ENCODE data around the gene JOSD2.
"Not testable (repeated sequence)": the region's sequence is repeated elsewhere in the genome, so short reads cannot be mapped to it uniquely, and the experiment has no call there.

The JOSD2 gene

GRCh38 chr19:50532952-50533351 is 22.0 kb upstream of the JOSD2 start:
- H3K9me3 Mint-ChIP-seq = peaks cover 10 to 16% of the 10 kb centered on the region in 2 donors
- H3K27ac Mint-ChIP-seq = no peak overlapping the region
- DNase-seq = no peak
- peaks cover 5 to 11% of the 10 kb centered on the region in 2 donors for H3K36me3 Mint-ChIP-seq
- H3K27me3 Mint-ChIP-seq = peaks cover 45 to 47% of the 10 kb centered on the region in 2 donors
- no peak overlapping the region for H3K4me3 Mint-ChIP-seq
- H3K4me1 Mint-ChIP-seq = peaks cover 2 to 4% of the 10 kb centered on the region in 2 donors
- ATAC-seq (replicated peaks) = no peak

- ATAC-seq (replicated peaks) = no peak
- peaks cover 39% of the 10 kb centered on the region in 2 donors for H3K27me3 Mint-ChIP-seq
- H3K4me3 Mint-ChIP-seq = no peak overlapping the region
- H3K4me1 Mint-ChIP-seq = no peaks in the 10 kb centered on the region
- H3K27ac Mint-ChIP-seq = no peak overlapping the region
- DNase-seq = no peak
- H3K9me3 Mint-ChIP-seq = peaks cover 10 to 16% of the 10 kb centered on the region in 2 donors
- H3K36me3 Mint-ChIP-seq = peaks cover 5 to 11% of the 10 kb centered on the region in 2 donors
Measured at GRCh38 chr19:50531171-50531612, 20.2 kb upstream of the JOSD2 start.

GRCh38 chr19:50528052-50528451 is 17.1 kb upstream of the JOSD2 start:
- Mint-ChIP-seq H3K27me3 (peaks cover 34 to 39% of the 10 kb centered on the region in 2 donors), H3K9me3 (peaks cover 6 to 10% of the 10 kb centered on the region in 2 donors)
- ATAC-seq (replicated peaks); H3K4me3 Mint-ChIP-seq; DNase-seq; H3K36me3 Mint-ChIP-seq; H3K27ac Mint-ChIP-seq; H3K4me1 Mint-ChIP-seq: not testable (repeated sequence)

GRCh38 chr19:50522881-50523280 is 11.9 kb upstream of the JOSD2 start:
- H3K9me3 Mint-ChIP-seq = no peaks in the 10 kb centered on the region
- ATAC-seq (replicated peaks) = no peak
- peaks cover 3 to 7% of the 10 kb centered on the region in 2 donors for H3K27me3 Mint-ChIP-seq
- no peaks in the 10 kb centered on the region for H3K36me3 Mint-ChIP-seq
- H3K27ac Mint-ChIP-seq = no peak overlapping the region
- no peak for DNase-seq
- no peaks in the 10 kb centered on the region for H3K4me1 Mint-ChIP-seq
- no peak overlapping the region for H3K4me3 Mint-ChIP-seq

- Mint-ChIP-seq H3K27ac (no peak overlapping the region), H3K4me3 (no peak overlapping the region), H3K9me3 (no peaks in the 10 kb centered on the region), H3K4me1 (no peaks in the 10 kb centered on the region), H3K36me3 (no peaks in the 10 kb centered on the region), H3K27me3 (peaks cover 4% of the 10 kb centered on the region in 2 donors)
- DNase-seq (no peak), ATAC-seq (replicated peaks) (no peak)
Measured at GRCh38 chr19:50520822-50521465, 10.0 kb upstream of the JOSD2 start.

GRCh38 chr19:50519006-50519575 is 8.1 kb upstream of the JOSD2 start:
- Mint-ChIP-seq H3K36me3 (no peaks in the 10 kb centered on the region), H3K9me3 (no peaks in the 10 kb centered on the region), H3K4me3 (no peak overlapping the region), H3K4me1 (peaks cover 3 to 5% of the 10 kb centered on the region in 2 donors), H3K27ac (no peak overlapping the region), H3K27me3 (peaks cover 17 to 21% of the 10 kb centered on the region in 2 donors)
- DNase-seq = no peak
- no peak for ATAC-seq (replicated peaks)

GRCh38 chr19:50518091-50519005 is 7.4 kb upstream of the JOSD2 start:
- ATAC-seq (replicated peaks) = no peak
- no peaks in the 10 kb centered on the region for H3K9me3 Mint-ChIP-seq
- H3K4me1 Mint-ChIP-seq = peaks cover 5 to 6% of the 10 kb centered on the region in 2 donors
- H3K36me3 Mint-ChIP-seq = no peaks in the 10 kb centered on the region
- peaks cover 20 to 28% of the 10 kb centered on the region in 2 donors for H3K27me3 Mint-ChIP-seq
- no peak overlapping the region for H3K4me3 Mint-ChIP-seq
- no peak for DNase-seq
- no peak overlapping the region for H3K27ac Mint-ChIP-seq

GRCh38 chr19:50517704-50518075 is 6.7 kb upstream of the JOSD2 start:
- ATAC-seq (replicated peaks) = no peak
- H3K4me1 Mint-ChIP-seq = peaks cover 6% of the 10 kb centered on the region in 2 donors
- H3K9me3 Mint-ChIP-seq = no peaks in the 10 kb centered on the region
- no peak overlapping the region for H3K27ac Mint-ChIP-seq
- no peaks in the 10 kb centered on the region for H3K36me3 Mint-ChIP-seq
- H3K27me3 Mint-ChIP-seq = peaks cover 24 to 32% of the 10 kb centered on the region in 2 donors
- no peak overlapping the region for H3K4me3 Mint-ChIP-seq
- DNase-seq = no peak

- ATAC-seq (replicated peaks) (no peak), DNase-seq (no peak)
- H3K4me3 Mint-ChIP-seq = no peak overlapping the region
- H3K27me3 Mint-ChIP-seq = peaks cover 24 to 32% of the 10 kb centered on the region in 2 donors
- no peaks in the 10 kb centered on the region for H3K36me3 Mint-ChIP-seq
- H3K27ac Mint-ChIP-seq = no peak overlapping the region
- H3K9me3 Mint-ChIP-seq = no peaks in the 10 kb centered on the region
- peaks cover 6% of the 10 kb centered on the region in 2 donors for H3K4me1 Mint-ChIP-seq
Measured at GRCh38 chr19:50516964-50517703, 6.1 kb upstream of the JOSD2 start.

- no peak for DNase-seq
- H3K4me1 Mint-ChIP-seq = peaks cover 10 to 13% of the 10 kb centered on the region in 2 donors
- no peak overlapping the region for H3K27ac Mint-ChIP-seq
Measured at GRCh38 chr19:50516456-50516855, 5.5 kb upstream of the JOSD2 start.

GRCh38 chr19:50515168-50515561 is 4.2 kb upstream of the JOSD2 start:
- H3K9me3 Mint-ChIP-seq = no peaks in the 10 kb centered on the region
- no peak overlapping the region for H3K4me3 Mint-ChIP-seq
- peaks cover 18 to 24% of the 10 kb centered on the region in 2 donors for H3K4me1 Mint-ChIP-seq
- peaks cover 0 to 4% of the 10 kb centered on the region in 2 donors for H3K36me3 Mint-ChIP-seq
- no peak overlapping the region for H3K27ac Mint-ChIP-seq
- H3K27me3 Mint-ChIP-seq = peaks cover 24 to 32% of the 10 kb centered on the region in 2 donors
- DNase-seq (no peak), ATAC-seq (replicated peaks) (no peak)

More at GRCh38 chr19:50516456-50516855, 5.5 kb upstream of the JOSD2 start:
- peaks cover 24 to 32% of the 10 kb centered on the region in 2 donors for H3K27me3 Mint-ChIP-seq
- ATAC-seq (replicated peaks) = no peak
- H3K36me3 Mint-ChIP-seq = peaks cover 0 to under 1% of the 10 kb centered on the region in 2 donors
- no peaks in the 10 kb centered on the region for H3K9me3 Mint-ChIP-seq
- no peak overlapping the region for H3K4me3 Mint-ChIP-seq

- Mint-ChIP-seq H3K27ac (peak overlapping the region; percentile 76), H3K4me3 (peak overlapping the region in 1 of 2 donors; percentile 17), H3K36me3 (peaks cover 0 to 4% of the 10 kb centered on the region in 2 donors), H3K27me3 (peaks cover 24 to 32% of the 10 kb centered on the region in 2 donors), H3K4me1 (peaks cover 18 to 28% of the 10 kb centered on the region in 2 donors), H3K9me3 (no peaks in the 10 kb centered on the region)
- DNase-seq = no peak
- ATAC-seq (replicated peaks) = no peak
Measured at GRCh38 chr19:50514346-50515167, 3.6 kb upstream of the JOSD2 start.

- H3K27me3 Mint-ChIP-seq = peaks cover 24 to 32% of the 10 kb centered on the region in 2 donors
- H3K36me3 Mint-ChIP-seq = peaks cover 3 to 10% of the 10 kb centered on the region in 2 donors
- H3K4me1 Mint-ChIP-seq = peaks cover 22 to 32% of the 10 kb centered on the region in 2 donors
- no peak for ATAC-seq (replicated peaks)
- peak within 1 kb of the TSS in 1 of 2 donors; percentile 17 for H3K4me3 Mint-ChIP-seq
- no peak for DNase-seq
- H3K27ac Mint-ChIP-seq = peak within 1 kb of the TSS; percentile 76
- no peaks in the 10 kb centered on the region for H3K9me3 Mint-ChIP-seq
Measured at GRCh38 chr19:50513746-50514345, 2.9 kb upstream of the JOSD2 start, which contains the start of gene ASPDH. TSS of gene ASPDH (minus strand) at chr19:50513913. CDS start at chr19:50513823, 90 bp downstream.
